IPS DF 6.9 (cell line): ENCODE data around the gene SPAG16.
"Not testable (repeated sequence)": the region's sequence is repeated elsewhere in the genome, so short reads cannot be mapped to it uniquely, and the experiment has no call there.

Experiments
- DNase-seq: peaks from one replicate; pipeline ENCODE4 v3.0.0-alpha.2; 2013; ENCODE audit warnings: low read depth, low spot score
- H3K27ac ChIP-seq: one replicate; pipeline ENCODE4 v1.5.1; 2013; ENCODE audit warnings: low read length, control low read depth
- H3K27me3 ChIP-seq: 2 replicates; pipeline ENCODE4 v1.6.1; 2013; ENCODE audit warnings: mild to moderate bottlenecking, low read length; ENCODE audit not compliant: control insufficient read depth, insufficient read depth
- H3K36me3 ChIP-seq: 2 replicates; pipeline ENCODE4 v1.6.1; 2013; ENCODE audit warnings: low read length; ENCODE audit not compliant: control insufficient read depth, insufficient read depth
- H3K4me1 ChIP-seq: 2 replicates; pipeline ENCODE4 v1.6.1; 2013; ENCODE audit warnings: low read length; ENCODE audit not compliant: control insufficient read depth, insufficient read depth
- H3K4me3 ChIP-seq: 2 replicates; pipeline ENCODE4 v1.5.1; 2013; ENCODE audit warnings: mild to moderate bottlenecking, low read length
- H3K9me3 ChIP-seq: 2 replicates; pipeline ENCODE4 v1.6.1; 2013; ENCODE audit warnings: low read length, inconsistent platforms; ENCODE audit not compliant: control insufficient read depth, insufficient read depth
- WGBS: extraction: QIAGEN DNeasy Blood & Tissue Kit; methylation state at CpG from one replicate; pipeline ENCODE4 v1.1.7; 2013; ENCODE audit warnings: mixed read lengths, missing lambda C conversion rate; ENCODE audit not compliant: insufficient read length, insufficient coverage; 5-methylcytosine and 5-hydroxymethylcytosine counted together

Gene SPAG16

DNA sequence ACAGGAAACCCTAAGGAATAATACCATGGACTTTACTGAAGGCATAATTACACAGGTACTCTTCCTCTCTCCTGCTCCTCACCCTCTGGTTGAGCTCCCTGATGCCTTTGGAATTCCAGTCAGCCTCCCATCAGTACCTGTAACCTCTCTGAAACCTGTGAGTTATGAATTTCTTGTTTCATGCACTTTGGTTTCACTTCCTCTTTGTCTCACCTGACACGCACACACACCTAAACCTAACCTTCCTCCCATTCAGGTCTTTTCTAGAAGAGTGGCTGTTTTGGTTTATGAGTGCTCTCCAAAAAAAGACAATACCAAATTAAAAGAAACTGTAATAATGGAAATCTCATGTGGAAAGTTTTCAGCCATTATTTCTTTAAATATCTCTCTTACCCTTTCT lies 675.3 kb downstream of the SPAG16 start:
- H3K4me3 ChIP-seq = no peak overlapping the region
- no peak for DNase-seq
- no peaks in the 10 kb centered on the region for H3K9me3 ChIP-seq
- H3K4me1 ChIP-seq = no peaks in the 10 kb centered on the region
- no CpG with 5 or more reads among the region's 1 CpG for WGBS
- no peaks in the 10 kb centered on the region for H3K36me3 ChIP-seq
- H3K27ac ChIP-seq = no peak overlapping the region
- no peaks in the 10 kb centered on the region for H3K27me3 ChIP-seq

DNA sequence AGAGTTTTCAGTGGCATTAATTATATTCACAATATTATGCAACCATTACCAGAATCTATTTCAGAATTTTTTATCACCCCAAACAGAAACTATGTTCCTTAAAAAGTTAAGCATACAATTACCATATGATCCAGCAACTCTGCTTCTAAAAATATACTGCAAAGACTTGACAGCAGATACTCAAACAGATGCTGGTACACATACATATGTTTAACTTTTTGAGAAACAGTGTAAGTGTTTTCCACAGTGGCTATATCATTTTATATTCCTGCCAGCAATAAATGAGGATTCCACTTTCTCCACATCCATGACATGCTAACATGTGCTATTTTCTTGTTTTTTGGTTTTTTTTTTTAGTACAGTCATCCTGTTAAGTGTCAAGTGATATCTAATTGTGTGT lies 687.3 kb downstream of the SPAG16 start:
- no peak overlapping the region for H3K27ac ChIP-seq
- no peaks in the 10 kb centered on the region for H3K27me3 ChIP-seq
- H3K36me3 ChIP-seq = no peaks in the 10 kb centered on the region
- DNase-seq = no peak
- H3K4me3 ChIP-seq = no peak overlapping the region
- no peaks in the 10 kb centered on the region for H3K4me1 ChIP-seq
- no peaks in the 10 kb centered on the region for H3K9me3 ChIP-seq

DNA sequence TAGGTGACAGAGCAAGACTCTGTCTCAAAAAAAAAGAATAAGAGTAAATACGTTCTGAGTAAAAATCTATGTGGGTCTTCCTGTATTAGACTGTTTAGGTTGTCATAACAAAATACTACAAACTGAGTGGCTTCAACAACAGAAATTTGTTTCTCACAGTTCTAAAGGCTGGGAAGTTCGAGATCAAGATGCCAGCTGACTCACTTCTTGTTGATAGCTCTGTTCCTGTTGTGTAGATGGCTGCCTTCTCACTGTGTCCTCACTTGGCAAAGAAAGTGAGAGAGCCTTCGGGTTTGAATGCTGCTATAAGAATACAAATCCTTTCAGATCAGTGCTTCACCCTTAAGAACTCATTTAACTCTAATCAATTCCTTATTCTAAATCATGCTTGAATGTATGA lies 696.6 kb downstream of the SPAG16 start:
- no peaks in the 10 kb centered on the region for H3K36me3 ChIP-seq
- no peak overlapping the region for H3K27ac ChIP-seq
- no CpG with 5 or more reads among the region's 3 CpGs for whole genome bisulfite sequencing
- H3K9me3 ChIP-seq = no peaks in the 10 kb centered on the region
- H3K4me3 ChIP-seq = no peak overlapping the region
- no peaks in the 10 kb centered on the region for H3K4me1 ChIP-seq
- no peaks in the 10 kb centered on the region for H3K27me3 ChIP-seq
- no peak for DNase-seq

DNA sequence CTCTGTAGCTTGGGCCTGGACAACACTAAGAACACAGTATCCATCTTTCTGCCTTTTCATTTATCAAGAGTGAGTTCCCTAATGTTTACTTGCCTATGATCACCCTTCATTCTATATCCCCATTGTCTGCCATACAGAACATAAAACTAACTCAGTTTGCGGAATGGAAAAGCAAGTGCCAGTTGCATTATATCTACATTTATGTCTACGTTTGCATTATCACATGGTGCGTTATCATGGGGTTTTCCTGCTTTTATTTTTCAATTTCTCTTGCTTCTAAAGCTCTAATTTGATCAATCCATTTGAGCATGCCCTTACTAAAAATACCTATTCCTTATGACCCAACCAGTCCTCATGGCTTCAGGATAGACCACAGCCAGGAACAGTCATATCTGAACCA lies 704.9 kb downstream of the SPAG16 start:
- H3K4me1 ChIP-seq = no peaks in the 10 kb centered on the region
- H3K4me3 ChIP-seq = no peak overlapping the region
- DNase-seq = no peak
- no CpG with 5 or more reads among the region's 3 CpGs for WGBS
- no peaks in the 10 kb centered on the region for H3K36me3 ChIP-seq
- no peaks in the 10 kb centered on the region for H3K9me3 ChIP-seq
- H3K27me3 ChIP-seq = no peaks in the 10 kb centered on the region
- no peak overlapping the region for H3K27ac ChIP-seq

DNA sequence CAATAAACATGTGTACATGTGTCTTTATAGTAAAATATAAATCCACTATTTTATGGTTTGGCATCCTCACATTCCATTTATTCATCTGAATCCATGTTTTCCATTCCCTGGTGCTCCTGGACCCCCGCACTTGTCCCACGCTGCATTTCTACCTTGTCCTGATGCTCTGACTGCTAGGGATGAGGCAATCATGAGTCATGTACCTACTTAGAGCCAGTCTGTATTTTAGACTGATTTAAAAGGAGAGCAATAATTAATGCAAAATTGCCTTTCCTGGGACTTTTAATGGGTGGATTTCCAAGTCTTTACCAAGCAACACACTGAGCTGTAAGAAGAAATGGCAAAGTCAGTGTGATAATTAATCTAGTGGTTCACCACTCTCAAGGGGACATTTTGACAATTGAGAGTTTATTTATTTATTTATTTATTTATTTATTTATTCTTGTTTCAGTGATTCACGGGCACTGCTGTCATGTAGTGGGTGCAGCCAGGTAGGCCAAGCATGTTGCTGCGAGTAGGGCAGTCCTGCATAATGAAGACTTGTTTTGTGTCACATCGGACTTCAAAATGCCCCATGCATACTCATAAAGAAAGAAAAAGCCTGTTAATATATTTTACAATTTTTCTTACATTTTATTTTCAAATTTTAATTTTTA lies 707.3 kb downstream of the SPAG16 start:
- H3K9me3 ChIP-seq = no peaks in the 10 kb centered on the region
- no peak overlapping the region for H3K27ac ChIP-seq
- H3K36me3 ChIP-seq = no peaks in the 10 kb centered on the region
- no peaks in the 10 kb centered on the region for H3K4me1 ChIP-seq
- no peak for DNase-seq
- H3K27me3 ChIP-seq = no peaks in the 10 kb centered on the region
- no CpG with 5 or more reads among the region's 5 CpGs for WGBS
- H3K4me3 ChIP-seq = no peak overlapping the region

DNA sequence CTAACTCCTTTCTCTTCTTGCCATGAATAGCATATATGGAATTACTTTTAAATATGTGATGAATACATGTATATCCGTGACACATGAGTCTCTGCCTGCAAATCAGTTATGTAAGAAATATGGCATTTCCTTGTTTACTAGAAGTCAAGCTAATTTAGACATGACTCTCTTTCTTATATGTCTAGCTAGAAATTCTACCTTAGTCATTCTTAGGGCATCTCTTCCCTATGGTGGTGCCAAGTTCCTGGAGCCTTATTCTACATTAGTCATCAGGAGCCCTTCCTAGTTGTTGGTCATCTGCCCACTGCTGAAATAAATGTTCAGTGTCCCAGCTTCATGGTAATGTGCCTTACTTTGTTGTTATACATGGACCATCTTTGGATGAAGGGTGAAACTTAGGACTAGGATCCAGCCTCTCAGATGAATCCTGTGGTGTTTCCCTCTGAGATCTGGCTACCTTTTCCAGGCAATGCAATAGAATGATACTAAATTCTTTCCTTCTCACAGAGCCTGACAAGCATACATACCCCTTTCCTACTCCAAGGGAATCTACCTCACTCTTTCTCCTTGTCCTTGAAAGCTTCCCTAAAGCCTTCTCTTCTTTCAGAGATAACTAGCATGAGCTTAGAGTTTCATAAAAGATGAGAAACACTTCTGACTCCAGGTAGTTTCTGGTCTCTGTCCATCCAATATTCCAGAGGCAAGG lies 711.3 kb downstream of the SPAG16 start:
- DNase-seq = no peak
- Histone ChIP-seq H3K9me3 (no peaks in the 10 kb centered on the region), H3K27me3 (no peaks in the 10 kb centered on the region), H3K36me3 (no peaks in the 10 kb centered on the region), H3K4me3 (no peak overlapping the region), H3K27ac (no peak overlapping the region), H3K4me1 (no peaks in the 10 kb centered on the region)
- no CpG with 5 or more reads among the region's 1 CpG for WGBS

DNA sequence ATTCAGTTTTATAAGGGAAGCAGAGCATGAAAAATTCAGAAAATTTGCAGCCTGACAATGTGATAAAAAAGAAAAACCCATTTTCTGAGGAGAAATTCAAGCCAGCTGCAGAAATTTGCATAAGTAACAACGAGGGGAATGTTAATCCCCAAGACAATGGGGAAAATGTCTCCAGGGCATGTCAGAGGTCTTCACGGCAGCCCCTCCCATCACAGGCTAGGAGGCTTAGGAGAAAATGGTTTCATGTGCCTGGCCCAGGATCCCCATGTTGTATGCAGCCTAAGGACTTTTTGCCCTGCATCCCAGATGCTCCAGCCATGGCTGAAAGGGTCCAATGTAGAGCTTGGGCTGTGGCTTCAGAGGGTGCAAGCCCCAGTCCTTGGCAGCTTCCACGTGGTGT lies 714.7 kb downstream of the SPAG16 start:
- no CpG with 5 or more reads among the region's 3 CpGs for WGBS
- H3K36me3 ChIP-seq, DNase-seq, H3K9me3 ChIP-seq, H3K27me3 ChIP-seq, H3K27ac ChIP-seq, H3K4me3 ChIP-seq, H3K4me1 ChIP-seq: not testable (repeated sequence)

DNA sequence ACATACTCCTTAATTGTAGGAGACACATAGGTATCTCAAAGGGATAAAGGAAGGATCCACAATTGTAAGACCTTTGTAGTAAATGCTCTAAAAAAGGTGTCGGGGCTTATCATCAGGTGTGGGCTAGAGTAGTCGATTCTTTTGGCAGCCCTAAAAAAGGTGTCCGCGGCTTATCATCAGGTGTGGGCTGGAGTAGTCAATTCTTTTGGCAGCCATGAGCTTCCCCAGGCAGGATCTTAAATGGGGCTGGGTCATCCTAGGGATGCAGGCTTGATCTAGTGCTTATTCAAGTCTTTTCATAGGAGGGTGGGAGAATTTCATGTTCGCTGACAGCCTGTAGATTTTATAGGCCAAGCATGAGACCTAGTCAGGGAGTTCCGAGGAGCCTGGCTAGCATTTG lies 720.2 kb downstream of the SPAG16 start:
- no peak for DNase-seq
- Histone ChIP-seq H3K4me1 (no peaks in the 10 kb centered on the region; the same call in 1 of the 2 replicates), H3K9me3 (no peaks in the 10 kb centered on the region), H3K27me3 (no peaks in the 10 kb centered on the region), H3K27ac (no peak overlapping the region), H3K36me3 (no peaks in the 10 kb centered on the region), H3K4me3 (no peak overlapping the region)
- no CpG with 5 or more reads among the region's 6 CpGs for WGBS

DNA sequence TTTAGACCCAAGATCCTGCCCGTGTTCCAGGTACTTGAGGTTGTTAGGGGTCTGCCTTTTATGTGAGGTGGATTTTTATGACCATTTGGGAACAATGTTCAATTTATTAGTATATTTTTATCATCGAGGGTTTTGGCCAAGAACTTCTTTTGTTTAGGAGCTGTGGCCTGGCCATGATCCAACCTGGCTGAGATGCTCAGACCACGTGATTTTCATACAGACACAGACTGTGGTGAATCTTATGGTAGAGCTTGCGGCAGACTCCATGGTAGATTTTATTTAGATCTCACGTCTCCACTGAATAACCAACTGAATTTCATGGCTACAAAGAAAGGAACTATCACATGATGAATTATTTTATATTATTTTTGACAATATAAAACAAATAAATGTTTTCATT lies 721.1 kb downstream of the SPAG16 start:
- no peak overlapping the region for H3K27ac ChIP-seq
- WGBS = no CpG with 5 or more reads among the region's 5 CpGs
- no peaks in the 10 kb centered on the region for H3K9me3 ChIP-seq
- no peaks in the 10 kb centered on the region for H3K36me3 ChIP-seq
- H3K4me1 ChIP-seq = no peaks in the 10 kb centered on the region; the same call in 1 of the 2 replicates
- DNase-seq = no peak
- H3K27me3 ChIP-seq = no peaks in the 10 kb centered on the region
- H3K4me3 ChIP-seq = no peak overlapping the region

DNA sequence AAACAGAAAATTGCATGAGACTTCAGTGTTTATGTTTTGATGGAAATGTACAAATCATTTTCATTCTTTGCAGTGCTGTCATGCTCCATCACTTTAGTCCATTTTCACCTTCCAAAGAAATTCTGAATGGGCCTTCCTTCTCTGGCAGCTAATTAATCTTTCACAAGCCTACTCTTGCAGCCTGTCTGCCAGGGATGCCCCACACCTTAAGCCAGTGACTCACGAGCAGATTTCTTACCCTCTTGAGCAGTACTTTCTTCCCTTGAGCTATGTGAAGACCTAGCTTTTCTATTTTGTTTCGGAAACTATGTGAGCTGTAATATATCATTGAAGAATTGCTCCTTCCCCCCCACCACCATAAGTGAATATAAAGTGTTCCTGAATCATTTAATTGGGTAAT lies 722.3 kb downstream of the SPAG16 start:
- no peaks in the 10 kb centered on the region; the same call in 1 of the 2 replicates for H3K4me1 ChIP-seq
- H3K4me3 ChIP-seq = no peak overlapping the region
- no CpG with 5 or more reads among the region's 2 CpGs for WGBS
- DNase-seq = no peak
- no peaks in the 10 kb centered on the region for H3K36me3 ChIP-seq
- H3K9me3 ChIP-seq = no peaks in the 10 kb centered on the region
- no peaks in the 10 kb centered on the region for H3K27me3 ChIP-seq
- H3K27ac ChIP-seq = no peak overlapping the region

DNA sequence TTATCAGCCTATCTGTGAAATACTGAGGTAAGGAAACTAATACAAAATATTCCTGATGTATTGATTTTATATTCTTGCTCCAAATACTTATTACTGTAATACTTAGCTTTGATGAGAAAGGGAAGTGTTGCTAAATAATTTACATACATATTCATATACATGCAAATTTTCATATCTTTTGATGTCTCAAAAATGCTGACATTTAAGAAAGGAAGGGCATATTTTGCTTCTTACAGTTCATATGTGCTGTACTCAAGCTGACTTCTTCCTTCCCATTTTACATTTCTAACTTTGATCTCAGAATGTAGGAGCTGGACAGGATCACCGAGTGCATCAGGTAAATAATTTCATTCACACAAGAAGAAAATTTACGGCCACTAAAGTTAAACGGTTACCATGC lies 727.4 kb downstream of the SPAG16 start:
- no peaks in the 10 kb centered on the region for H3K36me3 ChIP-seq
- no peaks in the 10 kb centered on the region for H3K4me1 ChIP-seq
- no peaks in the 10 kb centered on the region for H3K9me3 ChIP-seq
- no peak for DNase-seq
- no peak overlapping the region for H3K27ac ChIP-seq
- H3K4me3 ChIP-seq = no peak overlapping the region
- H3K27me3 ChIP-seq = no peaks in the 10 kb centered on the region
- no CpG with 5 or more reads among the region's 3 CpGs for WGBS
